WERI-Rb-1 (cell line): ENCODE results near the gene CBARP.

Source experiments
- DNase-seq: peaks from one replicate; pipeline ENCODE4 v3.0.0-alpha.2; 2020
- H3K27ac ChIP-seq: fragments of 250-450 bp; sonication (Bioruptor Pico); 2 replicates; pipeline ENCODE4 v1.5.1; 2020; ENCODE audit warnings: mild to moderate bottlenecking, moderate library complexity
- H3K27me3 ChIP-seq: fragments of 250-450 bp; sonication (Bioruptor Pico); 2 replicates; pipeline ENCODE4 v1.5.1; 2021; ENCODE audit warnings: mild to moderate bottlenecking, low read depth, moderate library complexity; ENCODE audit not compliant: insufficient read depth, severe bottlenecking
- H3K36me3 ChIP-seq: fragments of 250-450 bp; sonication (Bioruptor Pico); 2 replicates; pipeline ENCODE4 v1.5.1; 2020; ENCODE audit warnings: mild to moderate bottlenecking, moderate library complexity
- H3K4me3 ChIP-seq: 2 replicates; pipeline ENCODE4 v1.5.1; 2011; ENCODE audit warnings: low read depth, mild to moderate bottlenecking, control low read depth, low read length
- H3K9me3 ChIP-seq: fragments of 250-450 bp; sonication (Bioruptor Pico); 2 replicates; pipeline ENCODE4 v1.5.1; 2021; ENCODE audit warnings: mild to moderate bottlenecking, moderate library complexity; ENCODE audit not compliant: severe bottlenecking
- CTCF ChIP-seq: IDR thresholded peaks from 2 replicates; pipeline ENCODE4 v1.5.1; 2011; ENCODE audit warnings: low read depth, mild to moderate bottlenecking, control low read depth, inconsistent platforms, low read length

The CBARP gene

GRCh38 chr19:1199531-1199930 is 38.3 kb downstream of the CBARP start:
- no peak for TF ChIP-seq CTCF
- no peak for DNase-seq
- no peak overlapping the region for H3K4me3 ChIP-seq
- H3K36me3 ChIP-seq, result no peaks in the 10 kb centered on the region
- no peak overlapping the region for H3K27ac ChIP-seq
- H3K9me3 ChIP-seq, result no peaks in the 10 kb centered on the region
- no peaks in the 10 kb centered on the region for H3K27me3 ChIP-seq

GRCh38 chr19:1189419-1189818 is 48.4 kb downstream of the CBARP start:
- Histone ChIP-seq H3K27me3 (no peaks in the 10 kb centered on the region), H3K9me3 (no peaks in the 10 kb centered on the region), H3K27ac (no peak overlapping the region), H3K36me3 (no peaks in the 10 kb centered on the region), H3K4me3 (no peak overlapping the region)
- TF ChIP-seq CTCF, result no peak
- DNase-seq, result no peak

GRCh38 chr19:1183543-1184172 is 54.1 kb downstream of the CBARP start:
- H3K27ac ChIP-seq, result no peak overlapping the region
- no peak for DNase-seq

GRCh38 chr19:1182727-1183126 is 55.1 kb downstream of the CBARP start:
- TF ChIP-seq CTCF, result no peak

More at GRCh38 chr19:1183543-1184172, 54.1 kb downstream of the CBARP start:
- Histone ChIP-seq H3K27me3 (no peaks in the 10 kb centered on the region), H3K4me3 (no peak overlapping the region), H3K36me3 (no peaks in the 10 kb centered on the region), H3K9me3 (no peaks in the 10 kb centered on the region)
- no peak for TF ChIP-seq CTCF

GRCh38 chr19:1182068-1182467 is 55.7 kb downstream of the CBARP start:
- TF ChIP-seq CTCF, result no peak
- no peak overlapping the region for H3K4me3 ChIP-seq
- no peak overlapping the region for H3K27ac ChIP-seq

More at GRCh38 chr19:1182727-1183126, 55.1 kb downstream of the CBARP start:
- no peak for DNase-seq
- Histone ChIP-seq H3K27me3 (no peaks in the 10 kb centered on the region), H3K36me3 (no peaks in the 10 kb centered on the region), H3K27ac (no peak overlapping the region), H3K9me3 (no peaks in the 10 kb centered on the region), H3K4me3 (no peak overlapping the region)

GRCh38 chr19:1181606-1182005 is 56.2 kb downstream of the CBARP start:
- Histone ChIP-seq H3K36me3 (no peaks in the 10 kb centered on the region), H3K4me3 (no peak overlapping the region), H3K27ac (no peak overlapping the region; the same call in 1 of the 2 replicates), H3K9me3 (no peaks in the 10 kb centered on the region), H3K27me3 (no peaks in the 10 kb centered on the region)
- TF ChIP-seq CTCF, result no peak
- peak; percentile 22 for DNase-seq

More at GRCh38 chr19:1182068-1182467, 55.7 kb downstream of the CBARP start:
- H3K27me3 ChIP-seq, result no peaks in the 10 kb centered on the region
- no peaks in the 10 kb centered on the region for H3K9me3 ChIP-seq
- no peak for DNase-seq
- H3K36me3 ChIP-seq, result no peaks in the 10 kb centered on the region
